ENCODE measurements around the gene CAMSAP1. TPM values are rescaled to one million over a fixed set of nuclear protein-coding genes. Genes with fewer than 3 reads are reported as not detected.

Gene CAMSAP1
- total and polyA plus RNA-seq, 2 of the 4 experiments (the other 2 are of a cell fraction): 8.2 to 19.5 TPM

- no peaks in the 10 kb centered on the region for H3K79me1 ChIP-seq (ENCODE audit: low read depth in 1 of 2, low read length in 2 of 2)
- ATAC-seq (ENCODE audit: low read depth) (no peak), DNase-seq (no peak)
- H4K8ac ChIP-seq (ENCODE audit: low read depth in 2 of 2, low read length in 2 of 2): no peak overlapping the region
- H3K27ac ChIP-seq (ENCODE audit: insufficient read depth, low read length): no peak overlapping the region
- no TSS peak for BruUV-seq (replicated peaks)
- H2BK15ac ChIP-seq (ENCODE audit: low read depth, low read length): no peak overlapping the region
- no peak overlapping the region for H3K18ac ChIP-seq (ENCODE audit: low read depth, low read length)
- no peak overlapping the region for H3K9ac ChIP-seq (ENCODE audit: low read depth, low read length)
- intact Hi-C loops (cut with micrococcal nuclease): no loop called here
- TF ChIP-seq MAZ (IDR thresholded peaks at IDR 0.05; ENCODE audit: borderline replicate concordance, low read depth, low read length) (no peak), SMC3 (IDR thresholded peaks at IDR 0.05; ENCODE audit: low read depth, low read length) (no peak), CEBPB (IDR thresholded peaks at IDR 0.05; ENCODE audit: low read depth, low read length) (no peak), NFE2L2 (IDR thresholded peaks at IDR 0.05; ENCODE audit: low read depth, low read length) (no peak), FOS (IDR thresholded peaks at IDR 0.05; ENCODE audit: low read depth, low read length) (no peak), ELK1 (IDR thresholded peaks at IDR 0.05; ENCODE audit: borderline replicate concordance, low read depth, low read length) (no peak), BHLHE40 (IDR thresholded peaks at IDR 0.05; ENCODE audit: low read depth, low read length) (no peak), RCOR1 (IDR thresholded peaks at IDR 0.05; ENCODE audit: insufficient replicate concordance, low read length) (no peak)
- no peak overlapping the region for H4K5ac ChIP-seq (ENCODE audit: low read depth, low read length)
- dilution Hi-C loops (cut with HindIII; ENCODE audit: low sequenced_read_pairs, unreplicated experiment): no loop called here
- H3K4me3 ChIP-seq (ENCODE audit: insufficient read depth, low read depth, low read length): no peak overlapping the region
- no peak overlapping the region for H2BK5ac ChIP-seq (ENCODE audit: low read depth, low read length, poor library complexity, severe bottlenecking)
- no peaks in the 10 kb centered on the region for H3K36me3 ChIP-seq (ENCODE audit: control insufficient read depth, insufficient read depth, low read length)
- H3K4ac ChIP-seq (ENCODE audit: low read depth, low read length): no peak overlapping the region
- H3K23ac ChIP-seq (ENCODE audit: low read depth, low read length): no peak overlapping the region
- H2AFZ ChIP-seq (replicated peaks; ENCODE audit: low read length, poor library complexity): no peak overlapping the region
- H4K20me1 ChIP-seq (ENCODE audit: insufficient read depth, low read length): no peaks in the 10 kb centered on the region
- no peak overlapping the region for H3K4me2 ChIP-seq (ENCODE audit: low read depth, low read length)
- WGBS, 2 experiments (ENCODE audit: extremely low coverage in 2 of 2, insufficient read length in 1 of 2): 80% methylated on average over 4 of the region's 22 CpGs; no CpG with 5 or more reads in 1 of the 2 experiments
- H3K9me3 ChIP-seq (ENCODE audit: control insufficient read depth, insufficient read depth, low read length): no peaks in the 10 kb centered on the region
- no peaks in the 10 kb centered on the region for H3K9me1 ChIP-seq (ENCODE audit: insufficient read depth, low read length)
- no peak overlapping the region for H4K91ac ChIP-seq (ENCODE audit: insufficient read depth, low read depth, low read length)
- in situ Hi-C loops (cut with MboI; ENCODE audit: low sequenced_read_pairs): no loop called here
- no peak overlapping the region for H3K56ac ChIP-seq (ENCODE audit: extremely low read depth, insufficient read depth, low read length)
- CTCF ChIA-PET: no interaction called here
- no peak overlapping the region for H2BK120ac ChIP-seq (ENCODE audit: low read depth, low read length)
- H3K4me1 ChIP-seq (ENCODE audit: control insufficient read depth, insufficient read depth, low read length): no peaks in the 10 kb centered on the region
- H2AK9ac ChIP-seq (replicated peaks; ENCODE audit: low read depth, low read length, poor library complexity): no peak overlapping the region
- H2BK20ac ChIP-seq (ENCODE audit: low read depth, low read length): no peak overlapping the region
- no peak overlapping the region for H3K14ac ChIP-seq (replicated peaks; ENCODE audit: low read depth, low read length)
- H3K27me3 ChIP-seq (ENCODE audit: control insufficient read depth, insufficient read depth, low read length): peaks cover 25% of the 10 kb centered on the region; the same call in 1 of the 2 replicates
- H2AK5ac ChIP-seq (ENCODE audit: low read depth, low read length): no peak overlapping the region
- POLR2A ChIA-PET (ENCODE audit: unreplicated experiment): no interaction called here
Measured at GRCh38 chr9:135785013-135785575, 122.3 kb downstream of the CAMSAP1 start.

Data from IMR-90 (cell line).